Vagina (tissue), 2 donors: ENCODE measurements around the gene ARHGAP32. TPM values are rescaled to one million over a fixed set of nuclear protein-coding genes. Genes with fewer than 3 reads are reported as not detected.

Experiments
- DNase-seq, 2 donors: peaks; one replicate each; pipeline ENCODE4 v3.0.0-alpha.2; 2017; ENCODE audit errors: extremely low spot score in 2 of 2
- H3K27ac ChIP-seq: fragments of 200-600 bp; sonication (generic); one replicate; pipeline ENCODE4 v1.5.1; 2019
- H3K27me3 ChIP-seq: fragments of 200-600 bp; sonication (generic); one replicate; pipeline ENCODE4 v1.5.1; 2019
- H3K36me3 ChIP-seq, 2 donors: fragments of 200-600 bp; sonication (generic); one replicate each; pipeline ENCODE4 v1.5.1; 2017 to 2019
- H3K4me1 ChIP-seq: fragments of 200-600 bp; sonication (generic); one replicate; pipeline ENCODE4 v1.5.1; 2019
- H3K4me3 ChIP-seq, 2 donors: fragments of 200-600 bp; sonication (generic); 1 replicate in 1 of 2; 2 replicates in 1 of 2; pipeline ENCODE4 v1.5.1; 2016 to 2019
- H3K9me3 ChIP-seq: fragments of 200-600 bp; sonication (generic); one replicate; pipeline ENCODE4 v1.5.1; 2019
- CTCF ChIP-seq, 3 experiments: fragments of 450-650 bp in 2 of 3; fragments of 200-600 bp in 1 of 3; sonication (generic) in 1 of 3; IDR thresholded peaks; one replicate each; pipeline ENCODE4 v1.5.1; 2017 to 2019; ENCODE audit warnings: antibody characterized with exemption in 3 of 3, mild to moderate bottlenecking in 2 of 3, moderate library complexity in 2 of 3
- POLR2A ChIP-seq, 2 donors: fragments of 450-650 bp; IDR thresholded peaks; one replicate each; pipeline ENCODE4 v1.6.1; 2017; ENCODE audit warnings: antibody characterized with exemption in 2 of 2, mild to moderate bottlenecking in 2 of 2, moderate library complexity in 2 of 2
- POLR2AphosphoS5 ChIP-seq, 2 donors: sonication (generic); formaldehyde crosslinking; IDR thresholded peaks; one replicate each; pipeline ENCODE4 v1.9.0; 2017; ENCODE audit warnings: antibody characterized with exemption in 2 of 2, mild to moderate bottlenecking in 2 of 2, low read depth in 1 of 2; ENCODE audit not compliant: insufficient read depth in 1 of 2
- intact Hi-C: fragments of 100-400 bp; cut with DNase I; formaldehyde crosslinking; loops from one replicate; pipeline ENCODE4 v1.15.1; 2023
- total RNA-seq: library from RNA; depleted of rRNA; stranded (reverse); fragments of >200 nt; gene quantifications from one replicate; pipeline ENCODE4 v1.2.3, GENCODE V29; 2016

ARHGAP32 gene
- total RNA-seq, 1 donor from 2014 or later: 42.0 TPM

DNA sequence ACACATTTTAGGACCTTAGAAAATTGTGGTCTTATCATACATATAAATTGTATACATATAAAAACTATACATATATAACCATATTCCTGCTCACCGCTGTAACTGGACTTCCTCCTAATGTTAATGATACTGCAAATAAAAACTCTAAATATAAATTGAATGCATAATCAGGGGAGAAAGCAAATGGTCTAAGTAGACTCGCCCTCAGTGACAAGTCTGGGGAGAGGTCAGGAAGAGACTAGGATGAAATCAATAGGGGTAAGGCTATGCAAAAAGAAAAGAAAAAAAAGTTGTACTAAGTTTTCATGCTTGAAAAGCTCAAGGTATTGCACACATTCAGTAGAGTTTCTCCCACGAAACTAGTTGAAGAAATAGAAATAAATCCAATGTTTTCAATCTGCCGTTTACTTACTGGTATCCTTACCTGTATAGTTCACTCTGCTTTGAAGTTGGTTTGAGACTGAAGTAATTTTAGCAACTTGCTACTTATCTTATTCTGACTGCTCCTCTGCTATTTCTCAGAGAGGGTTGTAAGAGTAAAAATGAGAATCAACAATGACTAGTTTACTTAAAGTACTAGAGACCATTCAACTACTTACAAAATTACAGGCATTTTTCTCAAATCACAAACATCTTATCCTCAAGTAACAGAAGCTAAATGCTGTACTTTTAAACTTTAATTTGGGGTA is 12.2 kb upstream of the ARHGAP32 start:
- intact Hi-C loops: no loop called here
- DNase-seq: no peak
- TF ChIP-seq CTCF (IDR thresholded peaks at IDR 0.05) (no peak), POLR2A (IDR thresholded peaks at IDR 0.05) (no peak), POLR2AphosphoS5 (IDR thresholded peaks at IDR 0.05; ENCODE audit: insufficient read depth in 1 of 2, low read depth in 1 of 2) (no peak)
- H3K27me3 ChIP-seq: no peaks in the 10 kb centered on the region
- H3K4me1 ChIP-seq: no peaks in the 10 kb centered on the region
- H3K9me3 ChIP-seq: no peaks in the 10 kb centered on the region
- H3K27ac ChIP-seq: no peak overlapping the region
- no peak overlapping the region for H3K4me3 ChIP-seq
- H3K36me3 ChIP-seq: no peaks in the 10 kb centered on the region

DNA sequence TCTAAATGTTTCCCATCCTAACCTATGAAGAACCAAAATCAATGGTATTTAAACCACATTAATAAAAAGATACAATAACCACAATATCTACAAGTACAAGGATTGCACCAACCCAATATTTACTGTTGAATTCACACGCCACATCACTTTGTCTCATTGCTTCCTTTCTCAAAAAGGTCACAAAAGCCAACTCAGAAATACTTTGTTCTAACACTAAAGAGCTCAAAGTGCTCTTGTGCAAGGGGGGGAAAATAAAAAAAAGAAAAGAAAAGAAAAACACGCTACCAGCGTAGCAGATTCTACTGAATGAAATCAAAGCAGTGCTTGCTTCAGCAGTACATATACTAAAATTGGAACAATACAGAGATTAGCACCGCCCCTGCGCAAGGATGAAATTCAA is 10.5 kb upstream of the ARHGAP32 start:
- H3K36me3 ChIP-seq: no peaks in the 10 kb centered on the region
- H3K9me3 ChIP-seq: no peaks in the 10 kb centered on the region
- no peak overlapping the region for H3K4me3 ChIP-seq
- no peak overlapping the region for H3K27ac ChIP-seq
- H3K4me1 ChIP-seq: no peaks in the 10 kb centered on the region
- DNase-seq: no peak
- intact Hi-C loops: no loop called here
- TF ChIP-seq POLR2AphosphoS5 (IDR thresholded peaks at IDR 0.05; ENCODE audit: insufficient read depth in 1 of 2, low read depth in 1 of 2) (no peak), POLR2A (IDR thresholded peaks at IDR 0.05) (no peak), CTCF (IDR thresholded peaks at IDR 0.05) (no peak)
- H3K27me3 ChIP-seq: no peaks in the 10 kb centered on the region

GRCh38 chr11:129195682-129196081 is 3.6 kb upstream of the ARHGAP32 start:
- intact Hi-C loops: no loop called here
- no peaks in the 10 kb centered on the region for H3K36me3 ChIP-seq
- TF ChIP-seq POLR2AphosphoS5 (IDR thresholded peaks at IDR 0.05; ENCODE audit: insufficient read depth in 1 of 2, low read depth in 1 of 2) (no peak), CTCF (IDR thresholded peaks at IDR 0.05) (no peak), POLR2A (IDR thresholded peaks at IDR 0.05) (no peak)
- DNase-seq: no peak
- H3K4me1 ChIP-seq: peaks cover 8% of the 10 kb centered on the region
- no peaks in the 10 kb centered on the region for H3K9me3 ChIP-seq
- no peak overlapping the region for H3K27ac ChIP-seq
- H3K4me3 ChIP-seq: no peak overlapping the region
- H3K27me3 ChIP-seq: no peaks in the 10 kb centered on the region

- H3K4me3 ChIP-seq: peak overlapping the region in 1 of 2 donors; percentile 7
- H3K4me1 ChIP-seq: peaks cover 17% of the 10 kb centered on the region
- H3K9me3 ChIP-seq: no peaks in the 10 kb centered on the region
- no peaks in the 10 kb centered on the region for H3K36me3 ChIP-seq
- H3K27ac ChIP-seq: no peak overlapping the region
- intact Hi-C loops: no loop called here
- no peak for TF ChIP-seq POLR2AphosphoS5 (IDR thresholded peaks at IDR 0.05; ENCODE audit: insufficient read depth in 1 of 2, low read depth in 1 of 2)
- TF ChIP-seq CTCF (IDR thresholded peaks at IDR 0.05): no peak
- no peak for TF ChIP-seq POLR2A (IDR thresholded peaks at IDR 0.05)
- H3K27me3 ChIP-seq: no peaks in the 10 kb centered on the region
- DNase-seq: no peak
Observed at GRCh38 chr11:129191649-129192048, 476 bp downstream of the ARHGAP32 start.

GRCh38 chr11:129190087-129190486 is 2.0 kb downstream of the ARHGAP32 start:
- Histone ChIP-seq H3K27me3 (no peaks in the 10 kb centered on the region), H3K27ac (no peak overlapping the region), H3K9me3 (no peaks in the 10 kb centered on the region), H3K4me3 (peak overlapping the region in 1 of 2 donors; percentile 6), H3K4me1 (peaks cover 17% of the 10 kb centered on the region), H3K36me3 (no peaks in the 10 kb centered on the region)
- TF ChIP-seq POLR2A (IDR thresholded peaks at IDR 0.05) (no peak), POLR2AphosphoS5 (IDR thresholded peaks at IDR 0.05; ENCODE audit: insufficient read depth in 1 of 2, low read depth in 1 of 2) (no peak), CTCF (IDR thresholded peaks at IDR 0.05) (no peak)
- DNase-seq: no peak
- intact Hi-C loops: no loop called here
